ENCODE measurements around the gene SMARCD3. TPM values are rescaled to one million over a fixed set of nuclear protein-coding genes. Genes with fewer than 3 reads are reported as not detected.

Gene SMARCD3
- total RNA-seq, 1 experiment from 2014 or later, result 30.3 TPM

DNA sequence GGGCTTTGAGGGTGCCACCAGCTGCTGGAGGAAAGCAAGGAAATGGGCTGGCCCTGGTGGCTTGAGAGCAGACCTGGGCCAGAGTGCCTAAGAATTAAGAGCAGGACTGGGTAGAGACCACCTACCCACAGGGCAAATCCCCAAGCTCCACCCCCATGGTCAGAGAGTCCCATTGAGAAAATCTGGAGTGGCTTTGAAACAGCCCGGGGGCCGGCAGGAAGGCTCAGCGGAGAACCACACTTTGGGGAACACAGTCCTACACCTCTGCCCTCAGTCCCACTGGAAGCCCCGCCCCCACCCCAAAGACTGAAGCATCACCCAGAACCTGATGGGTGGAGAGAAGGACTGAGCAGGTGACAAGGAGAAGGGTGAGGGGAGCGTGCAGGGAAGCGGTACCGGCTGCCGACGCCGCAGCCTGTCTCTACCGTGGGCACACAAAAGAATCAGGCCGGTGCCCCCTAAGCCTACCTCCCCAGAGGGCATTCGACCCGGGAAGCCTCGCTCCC is 3.6 kb downstream of the SMARCD3 start:
- H3K9me3 ChIP-seq (ENCODE audit: control insufficient read depth in 1 of 2, insufficient read depth in 1 of 2, low read depth in 1 of 2, low read length in 2 of 2), result no peaks in the 10 kb centered on the region
- H3K79me2 ChIP-seq (ENCODE audit: insufficient read depth, low read length), result no peaks in the 10 kb centered on the region
- no peaks in the 10 kb centered on the region for H3K9me2 ChIP-seq (ENCODE audit: insufficient read depth)
- no peak overlapping the region for H2AFZ ChIP-seq (ENCODE audit: low read depth, low read length, poor library complexity, severe bottlenecking)
- H3K27ac ChIP-seq (ENCODE audit: low read depth, low read length), result no peak overlapping the region; the same call in 1 of the 2 replicates
- H4K20me1 ChIP-seq (ENCODE audit: insufficient read depth), result no peaks in the 10 kb centered on the region
- TF ChIP-seq ELF1 (IDR thresholded peaks at IDR 0.05; ENCODE audit: borderline replicate concordance, low read depth) (no peak), SRF (IDR thresholded peaks at IDR 0.05; ENCODE audit: low read depth) (no peak), ZFX (IDR thresholded peaks at IDR 0.05) (no peak)
- TF ChIP-seq, protein P1, sequence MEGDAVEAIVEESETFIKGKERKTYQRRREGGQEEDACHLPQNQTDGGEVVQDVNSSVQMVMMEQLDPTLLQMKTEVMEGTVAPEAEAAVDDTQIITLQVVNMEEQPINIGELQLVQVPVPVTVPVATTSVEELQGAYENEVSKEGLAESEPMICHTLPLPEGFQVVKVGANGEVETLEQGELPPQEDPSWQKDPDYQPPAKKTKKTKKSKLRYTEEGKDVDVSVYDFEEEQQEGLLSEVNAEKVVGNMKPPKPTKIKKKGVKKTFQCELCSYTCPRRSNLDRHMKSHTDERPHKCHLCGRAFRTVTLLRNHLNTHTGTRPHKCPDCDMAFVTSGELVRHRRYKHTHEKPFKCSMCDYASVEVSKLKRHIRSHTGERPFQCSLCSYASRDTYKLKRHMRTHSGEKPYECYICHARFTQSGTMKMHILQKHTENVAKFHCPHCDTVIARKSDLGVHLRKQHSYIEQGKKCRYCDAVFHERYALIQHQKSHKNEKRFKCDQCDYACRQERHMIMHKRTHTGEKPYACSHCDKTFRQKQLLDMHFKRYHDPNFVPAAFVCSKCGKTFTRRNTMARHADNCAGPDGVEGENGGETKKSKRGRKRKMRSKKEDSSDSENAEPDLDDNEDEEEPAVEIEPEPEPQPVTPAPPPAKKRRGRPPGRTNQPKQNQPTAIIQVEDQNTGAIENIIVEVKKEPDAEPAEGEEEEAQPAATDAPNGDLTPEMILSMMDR (IDR thresholded peaks at IDR 0.05 in 2 of 3, conservative IDR thresholded peaks at IDR 0.05 in 1 of 3; ENCODE audit: borderline replicate concordance in 1 of 3, insufficient read depth in 1 of 3, low read depth in 2 of 3, low read length in 2 of 3), result 0 out of 6 replicates have a peak, but pooled peaks of 1 of the 3 experiments have one; percentile 5
- ChIA-PET RAD21 (ENCODE audit: low non-redundant PET in 1 of 2, low total read pairs in 2 of 2, uncharacterized antibody in 2 of 2, unreplicated experiment in 2 of 2) (no interaction called here), POLR2A (interaction anchor here (1.0 kb wide), 1 partner anchor 18 kb away, joined by 5 read pairs; the partner anchor contains the start of gene ABCF2), CTCF (interaction anchor here (1.0 to 1.7 kb wide), 6 partner anchors 12 to 60 kb away, joined by 3 to 12 read pairs (median 4); partner anchors contain the start of genes ABCF2 and CHPF2)
- no peak overlapping the region for H3K9ac ChIP-seq (ENCODE audit: low read length)
- H3K4me1 ChIP-seq (ENCODE audit: control insufficient read depth in 1 of 2, insufficient read depth in 2 of 2, low read length in 2 of 2), result peaks cover 27 to 53% of the 10 kb centered on the region in 2 experiments
- H3K4me2 ChIP-seq (ENCODE audit: low read length), result peak overlapping the region; percentile 45
- peaks cover 4 to 5% of the 10 kb centered on the region in 2 experiments; a peak in 1 of 4 replicates for H3K36me3 ChIP-seq (ENCODE audit: control insufficient read depth in 1 of 2, insufficient read depth in 2 of 2, low read length in 2 of 2)
- no peaks in the 10 kb centered on the region for H3K27me3 ChIP-seq (ENCODE audit: insufficient read depth, low read length)
- BruUV-seq (replicated peaks), result no TSS peak
- H3K4me3 ChIP-seq (replicated peaks in 1 of 2; ENCODE audit: low read depth in 1 of 2, low read length in 2 of 2), result no peak overlapping the region
- intact Hi-C loops (cut with micrococcal nuclease), result loop anchor here (1.0 to 10.0 kb wide), 2 partner anchors 58 to 120 kb away; no protein-coding TSS in a partner anchor
- no peak for DNase-seq (ENCODE audit: low read depth, low spot score)
- no peak for ATAC-seq
